Loucy (cell line): ENCODE results near the gene ATE1.

ENCODE experiments used
- H2AFZ ChIP-seq: fragments of 200-600 bp; sonication (generic); 2 replicates; pipeline ENCODE4 v1.6.0; 2016; ENCODE audit warnings: antibody characterized with exemption, mild to moderate bottlenecking, low read length, moderate library complexity
- H3F3A ChIP-seq: fragments of 200-600 bp; 2 replicates; pipeline ENCODE4 v1.6.0; 2016; ENCODE audit warnings: antibody characterized with exemption, low read depth, mild to moderate bottlenecking
- H3K27me3 ChIP-seq: fragments of 200-600 bp; sonication (generic); 2 replicates; pipeline ENCODE4 v1.6.1; 2014; ENCODE audit warnings: low read length, mild to moderate bottlenecking; ENCODE audit not compliant: insufficient read depth, poor library complexity, severe bottlenecking
- H3K36me3 ChIP-seq: fragments of 200-600 bp; sonication (generic); 2 replicates; pipeline ENCODE4 v1.6.1; 2016; ENCODE audit warnings: low read length; ENCODE audit not compliant: insufficient read depth
- H3K4me1 ChIP-seq: fragments of 200-600 bp; sonication (generic); 2 replicates; pipeline ENCODE4 v1.5.1; 2014; ENCODE audit warnings: low read length, mild to moderate bottlenecking; ENCODE audit not compliant: insufficient read depth, poor library complexity, severe bottlenecking
- H3K4me2 ChIP-seq: fragments of 200-600 bp; sonication (generic); 2 replicates; pipeline ENCODE4 v1.6.0; 2014; ENCODE audit warnings: antibody characterized with exemption, low read length, low read depth, mild to moderate bottlenecking; ENCODE audit not compliant: poor library complexity, severe bottlenecking
- H3K4me3 ChIP-seq: fragments of 200-600 bp; sonication (generic); 2 replicates; pipeline ENCODE4 v1.5.1; 2014; ENCODE audit warnings: low read length, mild to moderate bottlenecking, mixed read lengths; ENCODE audit not compliant: poor library complexity, severe bottlenecking
- H3K79me2 ChIP-seq: fragments of 200-600 bp; sonication (generic); 2 replicates; pipeline ENCODE4 v1.6.1; 2014; ENCODE audit warnings: low read length; ENCODE audit not compliant: insufficient read depth
- H3K9ac ChIP-seq: fragments of 200-600 bp; sonication (generic); 2 replicates; pipeline ENCODE4 v1.6.0; 2014; ENCODE audit warnings: mild to moderate bottlenecking, low read depth, low read length, moderate library complexity; ENCODE audit not compliant: poor library complexity, severe bottlenecking
- H3K9me2 ChIP-seq: fragments of 200-600 bp; sonication (generic); replicated peaks from 2 replicates; pipeline ENCODE4 v1.6.1; 2016; ENCODE audit warnings: low read depth, low read length, mixed read lengths
- H3K9me3 ChIP-seq: fragments of 200-600 bp; sonication (generic); 2 replicates; pipeline ENCODE4 v1.6.1; 2014; ENCODE audit warnings: mild to moderate bottlenecking, antibody characterized with exemption, low read length, low read depth; ENCODE audit not compliant: insufficient read depth
- H4K20me1 ChIP-seq: fragments of 200-600 bp; sonication (generic); 2 replicates; pipeline ENCODE4 v1.6.0; 2014; ENCODE audit warnings: antibody characterized with exemption, low read length, mild to moderate bottlenecking; ENCODE audit not compliant: insufficient read depth, poor library complexity, severe bottlenecking
- EZH2phosphoT487 ChIP-seq: fragments of 200-600 bp; IDR thresholded peaks from 2 replicates; pipeline ENCODE4 v1.6.1; 2018; ENCODE audit warnings: antibody characterized with exemption, mild to moderate bottlenecking, moderate library complexity, borderline replicate concordance
- TF ChIP-seq, protein P1 (sequence below): fragments of 200-600 bp; sonication (generic); conservative IDR thresholded peaks from 2 replicates; pipeline ENCODE4 v1.5.1; 2014; ENCODE audit warnings: mild to moderate bottlenecking, antibody characterized with exemption, low read length

Gene ATE1

GRCh38 chr10:121818599-121818998, 109.2 kb downstream of the ATE1 start:
- Histone ChIP-seq H3K79me2 (no peaks in the 10 kb centered on the region), H3K36me3 (no peaks in the 10 kb centered on the region), H3K4me3 (no peak overlapping the region), H3K4me1 (no peaks in the 10 kb centered on the region), H3K4me2 (no peak overlapping the region), H3F3A (no peaks in the 10 kb centered on the region), H3K9ac (no peak overlapping the region), H4K20me1 (no peaks in the 10 kb centered on the region), H2AFZ (no peak overlapping the region), H3K9me2 (no peaks in the 10 kb centered on the region), H3K27me3 (no peaks in the 10 kb centered on the region), H3K9me3 (no peaks in the 10 kb centered on the region)
- TF ChIP-seq, protein P1, sequence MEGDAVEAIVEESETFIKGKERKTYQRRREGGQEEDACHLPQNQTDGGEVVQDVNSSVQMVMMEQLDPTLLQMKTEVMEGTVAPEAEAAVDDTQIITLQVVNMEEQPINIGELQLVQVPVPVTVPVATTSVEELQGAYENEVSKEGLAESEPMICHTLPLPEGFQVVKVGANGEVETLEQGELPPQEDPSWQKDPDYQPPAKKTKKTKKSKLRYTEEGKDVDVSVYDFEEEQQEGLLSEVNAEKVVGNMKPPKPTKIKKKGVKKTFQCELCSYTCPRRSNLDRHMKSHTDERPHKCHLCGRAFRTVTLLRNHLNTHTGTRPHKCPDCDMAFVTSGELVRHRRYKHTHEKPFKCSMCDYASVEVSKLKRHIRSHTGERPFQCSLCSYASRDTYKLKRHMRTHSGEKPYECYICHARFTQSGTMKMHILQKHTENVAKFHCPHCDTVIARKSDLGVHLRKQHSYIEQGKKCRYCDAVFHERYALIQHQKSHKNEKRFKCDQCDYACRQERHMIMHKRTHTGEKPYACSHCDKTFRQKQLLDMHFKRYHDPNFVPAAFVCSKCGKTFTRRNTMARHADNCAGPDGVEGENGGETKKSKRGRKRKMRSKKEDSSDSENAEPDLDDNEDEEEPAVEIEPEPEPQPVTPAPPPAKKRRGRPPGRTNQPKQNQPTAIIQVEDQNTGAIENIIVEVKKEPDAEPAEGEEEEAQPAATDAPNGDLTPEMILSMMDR: no peak
- TF ChIP-seq EZH2phosphoT487: no peak

GRCh38 chr10:121816197-121816596, 111.6 kb downstream of the ATE1 start:
- Histone ChIP-seq H3K9me2 (no peaks in the 10 kb centered on the region), H3K4me1 (no peaks in the 10 kb centered on the region), H3K9me3 (no peaks in the 10 kb centered on the region), H3K36me3 (no peaks in the 10 kb centered on the region), H3K4me3 (no peak overlapping the region), H2AFZ (no peak overlapping the region), H4K20me1 (no peaks in the 10 kb centered on the region), H3K27me3 (no peaks in the 10 kb centered on the region), H3K9ac (no peak overlapping the region), H3K4me2 (no peak overlapping the region), H3K79me2 (no peaks in the 10 kb centered on the region), H3F3A (no peaks in the 10 kb centered on the region)
- no peak for TF ChIP-seq EZH2phosphoT487
- TF ChIP-seq, protein P1: no peak

GRCh38 chr10:121813857-121814256, 114.0 kb downstream of the ATE1 start:
- H3K4me2 ChIP-seq: no peak overlapping the region
- TF ChIP-seq EZH2phosphoT487: no peak
- TF ChIP-seq, protein P1: no peak
- H3K4me1 ChIP-seq: no peaks in the 10 kb centered on the region
- no peak overlapping the region for H2AFZ ChIP-seq
- no peaks in the 10 kb centered on the region for H3K9me3 ChIP-seq
- no peaks in the 10 kb centered on the region for H3K36me3 ChIP-seq
- H4K20me1 ChIP-seq: no peaks in the 10 kb centered on the region
- H3K4me3 ChIP-seq: no peak overlapping the region
- H3K9me2 ChIP-seq: no peaks in the 10 kb centered on the region
- no peaks in the 10 kb centered on the region for H3K27me3 ChIP-seq
- H3K79me2 ChIP-seq: no peaks in the 10 kb centered on the region
- H3K9ac ChIP-seq: no peak overlapping the region
- no peaks in the 10 kb centered on the region for H3F3A ChIP-seq
